A549 (cell line): Measurements from ENCODE around the gene ADK.

Experiments
- CEBPB ChIP-seq, 2 experiments: fragments of >200 bp in 1 of 2; sonication (Bioruptor Twin) in 1 of 2; formaldehyde crosslinking in 1 of 2; IDR thresholded peaks; 2 replicates each; pipeline ENCODE4 v1.6.1; 2012 to 2016
- EP300 ChIP-seq, 2 experiments: fragments of >200 bp; sonication (Bioruptor Twin); formaldehyde crosslinking; IDR thresholded peaks; 2 replicates in 1 of 2; 3 replicates in 1 of 2; pipeline ENCODE4 v1.6.1; 2016 to 2017
- HDAC2 ChIP-seq: fragments of 200-600 bp; sonication (generic); IDR thresholded peaks from 2 replicates; pipeline ENCODE4 v1.6.1; 2016
- MAFK ChIP-seq: fragments of 450-650 bp; IDR thresholded peaks from 2 replicates; pipeline ENCODE4 v1.6.1; 2014; ENCODE audit not compliant: partially characterized antibody
- POLR2A ChIP-seq: IDR thresholded peaks from 2 replicates; pipeline ENCODE4 v1.6.1; 2012; ENCODE audit warnings: mild to moderate bottlenecking, low read length
- RAD21 ChIP-seq, 2 experiments: fragments of >200 bp in 1 of 2; sonication (Bioruptor Twin) in 1 of 2; formaldehyde crosslinking in 1 of 2; IDR thresholded peaks in 1 of 2; conservative IDR thresholded peaks in 1 of 2; 2 replicates in 1 of 2; 3 replicates in 1 of 2; pipeline ENCODE4 v1.6.1; 2012 to 2018; ENCODE audit warnings: inconsistent platforms in 1 of 2
- SMC3 ChIP-seq: fragments of >200 bp; sonication (Bioruptor Twin); formaldehyde crosslinking; IDR thresholded peaks from 3 replicates; pipeline ENCODE4 v1.6.1; 2018; ENCODE audit warnings: inconsistent platforms
- TF ChIP-seq, protein P1 (sequence below): fragments of >200 bp; sonication (Bioruptor Twin); formaldehyde crosslinking; IDR thresholded peaks from 3 replicates; pipeline ENCODE4 v1.5.1; 2016
- TF ChIP-seq, protein P2 (sequence below): IDR thresholded peaks from 2 replicates; pipeline ENCODE4 v1.6.1; 2012

DNA sequence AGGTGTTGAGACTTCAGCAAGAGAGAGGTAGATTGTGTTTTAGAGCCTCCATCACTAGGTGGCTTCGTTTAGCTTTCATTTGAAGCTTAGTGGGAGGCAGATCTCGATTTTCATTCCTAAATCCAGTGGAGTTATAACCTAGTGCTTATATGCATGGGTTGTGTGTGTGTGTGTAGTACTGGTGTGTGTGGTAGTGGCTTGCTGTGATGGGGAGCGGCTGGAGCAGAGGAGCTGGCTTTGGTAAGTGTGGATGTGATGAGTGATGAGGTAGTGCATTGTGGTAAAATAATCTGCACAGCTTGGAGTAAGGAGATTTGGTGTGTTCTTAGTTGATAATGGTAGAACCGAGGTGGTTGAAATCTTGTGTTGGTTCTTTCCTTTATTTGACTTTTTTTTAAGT lies 43.6 kb upstream of the ADK start:
- TF ChIP-seq, protein P1, sequence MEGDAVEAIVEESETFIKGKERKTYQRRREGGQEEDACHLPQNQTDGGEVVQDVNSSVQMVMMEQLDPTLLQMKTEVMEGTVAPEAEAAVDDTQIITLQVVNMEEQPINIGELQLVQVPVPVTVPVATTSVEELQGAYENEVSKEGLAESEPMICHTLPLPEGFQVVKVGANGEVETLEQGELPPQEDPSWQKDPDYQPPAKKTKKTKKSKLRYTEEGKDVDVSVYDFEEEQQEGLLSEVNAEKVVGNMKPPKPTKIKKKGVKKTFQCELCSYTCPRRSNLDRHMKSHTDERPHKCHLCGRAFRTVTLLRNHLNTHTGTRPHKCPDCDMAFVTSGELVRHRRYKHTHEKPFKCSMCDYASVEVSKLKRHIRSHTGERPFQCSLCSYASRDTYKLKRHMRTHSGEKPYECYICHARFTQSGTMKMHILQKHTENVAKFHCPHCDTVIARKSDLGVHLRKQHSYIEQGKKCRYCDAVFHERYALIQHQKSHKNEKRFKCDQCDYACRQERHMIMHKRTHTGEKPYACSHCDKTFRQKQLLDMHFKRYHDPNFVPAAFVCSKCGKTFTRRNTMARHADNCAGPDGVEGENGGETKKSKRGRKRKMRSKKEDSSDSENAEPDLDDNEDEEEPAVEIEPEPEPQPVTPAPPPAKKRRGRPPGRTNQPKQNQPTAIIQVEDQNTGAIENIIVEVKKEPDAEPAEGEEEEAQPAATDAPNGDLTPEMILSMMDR, result no peak
- TF ChIP-seq CEBPB (IDR thresholded peaks at IDR 0.05), result no peak
- TF ChIP-seq POLR2A, result no peak
- TF ChIP-seq, protein P2, sequence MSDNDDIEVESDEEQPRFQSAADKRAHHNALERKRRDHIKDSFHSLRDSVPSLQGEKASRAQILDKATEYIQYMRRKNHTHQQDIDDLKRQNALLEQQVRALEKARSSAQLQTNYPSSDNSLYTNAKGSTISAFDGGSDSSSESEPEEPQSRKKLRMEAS, result no peak
- TF ChIP-seq EP300 (IDR thresholded peaks at IDR 0.05), result no peak
- no peak for TF ChIP-seq SMC3
- TF ChIP-seq MAFK, result no peak
- no peak for TF ChIP-seq RAD21 (conservative IDR thresholded peaks at IDR 0.05 in 1 of 2, IDR thresholded peaks at IDR 0.05 in 1 of 2)
- TF ChIP-seq HDAC2, result no peak
